Tracheal epithelial cell (primary cell): Measurements from ENCODE around the gene EIPR1. TPM values are rescaled to one million over a fixed set of nuclear protein-coding genes. Genes with fewer than 3 reads are reported as not detected.

Experiments
- total RNA-seq: library from RNA; depleted of rRNA; stranded (reverse); fragments of >200 nt; gene quantifications from 2 replicates; pipeline ENCODE4 v1.2.1, GENCODE V29; 2014

Gene EIPR1
- total RNA-seq: 30.1 and 50.6 TPM in 2 replicates

GRCh38 chr2:3377612-3378432 lies at the start of gene EIPR1:
Gene EIPR1 (minus strand): TSS chr2:3377818. CDS start chr2:3377689, 129 bp downstream.

DNA sequence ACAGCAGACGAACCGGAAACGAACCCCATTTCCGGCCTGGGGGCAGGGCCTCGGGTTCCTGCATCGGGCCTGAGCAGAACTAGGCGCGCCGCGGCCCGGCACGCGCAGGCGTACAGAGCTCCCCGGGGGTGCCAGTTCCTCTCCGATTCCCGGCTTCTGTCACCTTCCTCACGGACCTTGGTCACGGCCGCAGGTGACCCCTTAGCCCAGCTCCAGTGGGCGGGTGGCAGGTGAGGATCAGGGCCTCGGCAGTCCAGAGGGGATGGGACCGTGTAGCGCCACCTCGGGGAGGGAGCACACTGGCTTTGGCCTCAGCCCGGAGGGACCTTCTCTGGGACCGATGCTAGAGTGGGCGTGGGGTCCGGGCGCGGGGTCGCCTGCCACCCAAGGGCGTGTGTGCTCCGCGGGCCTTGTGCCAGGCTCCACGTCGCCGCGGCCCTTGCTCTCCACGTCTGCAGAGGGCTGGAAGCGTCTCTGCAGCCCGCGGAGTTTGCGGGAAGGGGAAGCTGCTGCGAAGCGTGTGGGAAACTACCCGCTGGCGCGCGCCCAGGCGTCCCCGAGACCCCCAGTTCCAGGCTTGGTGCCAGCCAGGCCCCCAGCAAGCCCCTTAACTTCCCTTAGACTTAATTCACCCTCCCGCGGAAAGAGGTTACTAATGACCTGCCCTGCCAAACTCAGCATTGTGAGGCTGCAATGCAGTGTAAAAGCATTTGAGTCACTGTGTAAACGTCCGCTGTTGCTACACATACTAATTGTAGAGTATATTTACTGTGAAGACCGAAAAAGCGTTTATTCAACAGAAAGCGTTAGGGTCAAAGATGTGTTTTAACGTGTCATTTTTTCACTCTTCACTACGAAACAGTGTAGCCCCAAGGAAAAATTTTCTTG lies 2.3 kb upstream of the EIPR1 start, which contains the start of gene TRAPPC12:
TRAPPC12 (plus strand) TSS at position 48 of the 888 bp plus-strand sequence. CDS start 7,930 bp downstream, outside the sequence.

Other genes starting within 250 kb of the EIPR1 start
- gene TRAPPC12, start 1.9 kb upstream of the EIPR1 start, total RNA-seq: 59.5 and 60.5 TPM in 2 replicates
- gene ADI1, start 141.7 kb upstream of the EIPR1 start, total RNA-seq: 23.4 and 36.9 TPM in 2 replicates
- gene RNASEH1, start 180.5 kb upstream of the EIPR1 start, total RNA-seq: 26.4 and 29.6 TPM in 2 replicates
- gene RPS7, start 197.4 kb upstream of the EIPR1 start, total RNA-seq: 1,980 and 2,482 TPM in 2 replicates
- not detected in 2 replicates for gene COLEC11, start 217.3 kb upstream of the EIPR1 start, total RNA-seq